Trophoblast cell (in vitro differentiated cells and primary cell): ENCODE results near the gene MOB3A.
"Not testable (repeated sequence)": the region's sequence is repeated elsewhere in the genome, so short reads cannot be mapped to it uniquely, and the experiment has no call there.

Source experiments
- DNase-seq, 2 donors: peaks; one replicate each; pipeline ENCODE4 v3.0.0-alpha.2; 2016
- H2AFZ ChIP-seq: 2 replicates; pipeline ENCODE4 v1.6.1; 2013; ENCODE audit warnings: low read length, moderate library complexity, mild to moderate bottlenecking; ENCODE audit not compliant: insufficient read depth, poor library complexity
- H2AK5ac ChIP-seq: 2 replicates; pipeline ENCODE4 v1.6.1; 2013; ENCODE audit warnings: mild to moderate bottlenecking, low read length
- H2BK120ac ChIP-seq: 2 replicates; pipeline ENCODE4 v1.6.1; 2013; ENCODE audit warnings: low read length, mild to moderate bottlenecking, moderate library complexity; ENCODE audit not compliant: insufficient read depth, poor library complexity
- H2BK12ac ChIP-seq: 2 replicates; pipeline ENCODE4 v1.6.1; 2013; ENCODE audit warnings: mild to moderate bottlenecking, low read length, moderate library complexity
- H2BK5ac ChIP-seq: 2 replicates; pipeline ENCODE4 v1.6.1; 2013; ENCODE audit warnings: low read length, low read depth, moderate library complexity, mild to moderate bottlenecking; ENCODE audit not compliant: poor library complexity
- H3K14ac ChIP-seq: 2 replicates; pipeline ENCODE4 v1.6.1; 2013; ENCODE audit warnings: mild to moderate bottlenecking, low read length
- H3K18ac ChIP-seq: 2 replicates; pipeline ENCODE4 v1.6.1; 2013; ENCODE audit warnings: mild to moderate bottlenecking, low read length
- H3K23ac ChIP-seq: 2 replicates; pipeline ENCODE4 v1.6.1; 2013; ENCODE audit warnings: low read length
- H3K27ac ChIP-seq: 2 replicates; pipeline ENCODE4 v1.5.1; 2013; ENCODE audit warnings: low read depth, mild to moderate bottlenecking, inconsistent platforms, low read length, moderate library complexity
- H3K27me3 ChIP-seq: 2 replicates; pipeline ENCODE4 v1.6.1; 2013; ENCODE audit warnings: inconsistent platforms, mild to moderate bottlenecking, low read length, moderate library complexity; ENCODE audit not compliant: insufficient read depth
- H3K36me3 ChIP-seq, 2 experiments: 1 replicate in 1 of 2; 2 replicates in 1 of 2; pipeline ENCODE4 v1.6.1; 2013; ENCODE audit warnings: low read length in 2 of 2, mild to moderate bottlenecking in 2 of 2, moderate library complexity in 1 of 2; ENCODE audit not compliant: insufficient read depth in 2 of 2, control insufficient read depth in 1 of 2
- H3K4ac ChIP-seq: 2 replicates; pipeline ENCODE4 v1.6.1; 2013; ENCODE audit warnings: low read depth, mild to moderate bottlenecking, low read length, moderate library complexity
- H3K4me1 ChIP-seq, 2 experiments: 1 replicate in 1 of 2; 2 replicates in 1 of 2; pipeline ENCODE4 v1.6.1; 2013; ENCODE audit warnings: low read length in 2 of 2, mild to moderate bottlenecking in 2 of 2, moderate library complexity in 1 of 2; ENCODE audit not compliant: insufficient read depth in 2 of 2, control insufficient read depth in 1 of 2
- H3K4me2 ChIP-seq: 2 replicates; pipeline ENCODE4 v1.6.1; 2013; ENCODE audit warnings: inconsistent platforms, mild to moderate bottlenecking, low read length, moderate library complexity
- H3K4me3 ChIP-seq: 2 replicates; pipeline ENCODE4 v1.5.1; 2013; ENCODE audit warnings: mild to moderate bottlenecking, low read depth, low read length, inconsistent platforms
- H3K79me1 ChIP-seq: one replicate; pipeline ENCODE4 v1.6.1; 2013; ENCODE audit warnings: low read length
- H3K79me2 ChIP-seq: 2 replicates; pipeline ENCODE4 v1.6.1; 2013; ENCODE audit warnings: low read length, mild to moderate bottlenecking; ENCODE audit not compliant: control insufficient read depth, insufficient read depth, poor library complexity
- H3K9ac ChIP-seq: 2 replicates; pipeline ENCODE4 v1.6.1; 2013; ENCODE audit warnings: mild to moderate bottlenecking, low read length
- H3K9me3 ChIP-seq: 2 replicates; pipeline ENCODE4 v1.6.1; 2013; ENCODE audit warnings: low read depth, mild to moderate bottlenecking, control low read depth, inconsistent platforms, low read length; ENCODE audit not compliant: insufficient read depth
- H4K12ac ChIP-seq: 2 replicates; pipeline ENCODE4 v1.6.1; 2013; ENCODE audit warnings: low read depth, mild to moderate bottlenecking, low read length, moderate library complexity
- H4K8ac ChIP-seq: 2 replicates; pipeline ENCODE4 v1.6.1; 2013; ENCODE audit warnings: low read depth, mild to moderate bottlenecking, low read length, moderate library complexity
- H4K91ac ChIP-seq: one replicate; pipeline ENCODE4 v1.6.1; 2013; ENCODE audit warnings: low read depth, mild to moderate bottlenecking, low read length, moderate library complexity
- WGBS: extraction: QIAGEN DNeasy Blood & Tissue Kit; methylation state at CpG from one replicate; pipeline ENCODE4 v1.1.7; 2013; ENCODE audit warnings: missing lambda C conversion rate; ENCODE audit not compliant: insufficient read length, insufficient coverage; ENCODE audit errors: extremely low coverage; 5-methylcytosine and 5-hydroxymethylcytosine counted together

MOB3A gene

DNA sequence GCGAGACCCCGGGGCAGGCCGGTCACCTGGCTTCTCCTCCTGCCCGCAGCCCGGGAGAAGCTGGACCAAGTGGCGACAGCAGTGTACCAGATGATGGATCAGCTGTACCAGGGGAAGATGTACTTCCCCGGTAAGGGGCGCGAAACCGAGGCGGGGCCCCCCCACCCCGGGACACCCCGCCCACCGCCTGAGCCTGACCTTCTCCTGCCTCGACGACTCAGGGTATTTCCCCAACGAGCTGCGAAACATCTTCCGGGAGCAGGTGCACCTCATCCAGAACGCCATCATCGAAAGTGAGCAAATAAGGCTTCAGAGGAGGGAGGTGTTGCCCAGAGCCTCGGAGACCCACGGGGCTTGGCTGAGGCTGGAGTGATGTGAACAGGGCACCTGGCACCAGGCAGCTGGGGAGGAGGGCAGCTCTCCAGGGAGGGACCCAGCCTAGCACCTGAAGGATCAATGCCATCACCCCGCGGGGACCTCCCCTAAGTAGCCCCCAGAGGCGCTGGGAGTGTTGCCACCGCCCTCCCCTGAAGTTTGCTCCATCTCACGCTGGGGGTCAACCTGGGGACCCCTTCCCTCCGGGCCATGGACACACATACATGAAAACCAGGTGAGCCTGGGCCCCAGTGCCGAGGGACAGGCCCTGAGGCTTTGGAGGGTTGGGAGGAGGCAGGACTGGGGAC, 1.2 kb upstream of the MOB3A start:
- WGBS = no CpG with 5 or more reads among the region's 30 CpGs
- H4K12ac ChIP-seq = no peak overlapping the region

GRCh38 chr19:2096480-2097202, 515 bp upstream of the MOB3A start, which contains the start of gene IZUMO4:
Gene IZUMO4 (plus strand): TSS chr19:2096915. CDS start chr19:2096946, 31 bp downstream.
- Histone ChIP-seq H4K12ac (peak within 1 kb of the TSS; percentile 84), H3K36me3 (peaks cover 25 to 26% of the 10 kb centered on the region in 2 experiments), H3K27ac (peak within 1 kb of the TSS; percentile 86), H3K4me2 (peak within 1 kb of the TSS; percentile 75), H4K91ac (peak within 1 kb of the TSS; percentile 91), H2BK12ac (no peak within 1 kb of the TSS), H3K4ac (peak within 1 kb of the TSS; percentile 86), H2AK5ac (peak within 1 kb of the TSS; percentile 85), H3K18ac (peak within 1 kb of the TSS; percentile 93), H3K79me1 (peaks cover 8% of the 10 kb centered on the region), H3K14ac (peak within 1 kb of the TSS; percentile 96), H2BK5ac (peak within 1 kb of the TSS; percentile 93), H3K27me3 (no peaks in the 10 kb centered on the region), H2AFZ (peak within 1 kb of the TSS; percentile 93), H3K23ac (no peak within 1 kb of the TSS), H3K9me3 (peaks cover 2% of the 10 kb centered on the region), H3K79me2 (peaks cover 5% of the 10 kb centered on the region), H2BK120ac (peak within 1 kb of the TSS; percentile 92), H3K4me1 (peaks cover 15 to 20% of the 10 kb centered on the region in 2 experiments), H4K8ac (peak within 1 kb of the TSS; percentile 97), H3K9ac (peak within 1 kb of the TSS; percentile 60), H3K4me3 (peak within 1 kb of the TSS; percentile 89)
- no CpG with 5 or more reads among the region's 70 CpGs for WGBS
- peak; percentile 97 to 99 for DNase-seq

More for the DNA sequence above, 1.2 kb upstream of the MOB3A start:
- H3K9ac ChIP-seq = no peak overlapping the region
- peak overlapping the region; percentile 24 for H2AFZ ChIP-seq
- no peak overlapping the region for H3K14ac ChIP-seq
- no peak overlapping the region for H2BK12ac ChIP-seq
- H3K4ac ChIP-seq = no peak overlapping the region
- no peak overlapping the region for H4K8ac ChIP-seq
- H2BK120ac ChIP-seq = no peak overlapping the region
- peaks cover 31% of the 10 kb centered on the region in 2 experiments for H3K36me3 ChIP-seq
- H3K4me1 ChIP-seq = peaks cover 15 to 20% of the 10 kb centered on the region in 2 experiments
- H2BK5ac ChIP-seq = no peak overlapping the region
- no peak for DNase-seq
- H3K23ac ChIP-seq = no peak overlapping the region
- H3K9me3 ChIP-seq = peaks cover 2% of the 10 kb centered on the region
- peak overlapping the region; percentile 75 for H3K4me2 ChIP-seq
- H3K27ac ChIP-seq = no peak overlapping the region
- H2AK5ac ChIP-seq = no peak overlapping the region
- H3K27me3 ChIP-seq = no peaks in the 10 kb centered on the region
- peaks cover 5% of the 10 kb centered on the region for H3K79me2 ChIP-seq
- H4K91ac ChIP-seq = no peak overlapping the region
- no peak overlapping the region for H3K4me3 ChIP-seq
- no peak overlapping the region for H3K18ac ChIP-seq
- peaks cover 8% of the 10 kb centered on the region for H3K79me1 ChIP-seq

DNA sequence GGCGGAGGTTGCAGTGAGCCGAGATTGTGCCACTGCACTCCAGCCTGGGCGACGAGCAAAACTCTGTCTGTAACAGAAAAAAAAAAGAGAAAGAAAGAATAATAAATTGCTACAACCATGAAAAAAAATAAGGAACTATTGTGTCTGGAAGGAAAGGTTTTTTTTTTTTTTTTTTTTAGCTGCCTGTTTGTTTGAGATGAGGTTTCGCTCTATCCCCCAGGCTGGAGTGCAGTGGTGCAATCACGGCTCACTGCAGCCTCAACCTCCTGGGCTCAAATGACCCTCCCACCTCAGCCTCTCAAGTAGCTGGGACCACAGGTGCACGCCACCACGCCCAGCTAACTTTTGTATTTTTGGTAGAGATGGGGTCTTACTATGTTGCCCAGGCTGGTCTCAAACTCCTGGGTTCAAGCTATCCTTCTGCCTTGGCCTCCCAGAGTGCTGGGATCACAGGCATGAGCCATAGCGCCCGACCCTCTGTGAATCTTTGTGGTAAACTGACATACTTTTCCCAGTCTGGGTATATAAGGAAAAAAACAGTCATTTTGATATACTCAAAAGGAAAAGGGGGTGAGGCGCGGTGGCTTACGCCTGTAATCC, 4.1 kb downstream of the MOB3A start:
- H3K36me3 ChIP-seq, H4K91ac ChIP-seq, H3K27ac ChIP-seq, H3K4me2 ChIP-seq, H2AFZ ChIP-seq, H3K18ac ChIP-seq, H3K23ac ChIP-seq, H2AK5ac ChIP-seq, H3K9me3 ChIP-seq, H3K27me3 ChIP-seq, H3K4me3 ChIP-seq, H2BK120ac ChIP-seq, DNase-seq, H3K9ac ChIP-seq, H3K79me2 ChIP-seq, H2BK5ac ChIP-seq, H3K14ac ChIP-seq, H4K8ac ChIP-seq, H4K12ac ChIP-seq, H2BK12ac ChIP-seq: not testable (repeated sequence)
- Histone ChIP-seq H3K4me1 (peaks cover 33 to 36% of the 10 kb centered on the region in 2 experiments), H3K4ac (peak overlapping the region; percentile 36), H3K79me1 (peaks cover 23% of the 10 kb centered on the region)
- WGBS = no CpG with 5 or more reads among the region's 13 CpGs

DNA sequence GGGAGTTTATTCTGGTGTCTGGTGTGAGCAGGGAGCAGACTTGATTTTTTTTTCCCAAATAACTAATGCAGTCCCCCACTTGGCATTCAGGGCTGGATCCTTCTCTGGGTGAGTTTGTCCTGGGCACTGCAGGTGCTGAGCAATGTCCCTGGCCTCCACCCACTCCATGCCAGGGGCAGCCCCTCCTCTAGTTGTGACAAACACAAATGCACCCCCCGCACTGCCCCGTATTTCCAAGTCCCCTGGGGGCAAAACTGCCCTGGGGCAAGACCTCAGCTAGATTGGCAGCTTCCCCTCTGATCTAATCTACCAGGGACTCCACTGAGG, 6.4 kb downstream of the MOB3A start:
- no peak for DNase-seq
- Histone ChIP-seq H3K9ac (no peak overlapping the region), H3K79me2 (peaks cover 4% of the 10 kb centered on the region), H3K23ac (no peak overlapping the region), H4K12ac (peak overlapping the region; percentile 56), H2AFZ (no peak overlapping the region), H3K79me1 (peaks cover 17% of the 10 kb centered on the region), H3K18ac (peak overlapping the region; percentile 12), H3K36me3 (peaks cover 2 to 10% of the 10 kb centered on the region in 2 experiments), H4K8ac (peak overlapping the region; percentile 59), H3K9me3 (no peaks in the 10 kb centered on the region), H2BK5ac (peak overlapping the region; percentile 74), H3K4me3 (no peak overlapping the region), H3K4me2 (no peak overlapping the region), H3K14ac (peak overlapping the region; percentile 45), H2BK12ac (peak overlapping the region; percentile 66), H3K4me1 (peaks cover 23 to 28% of the 10 kb centered on the region in 2 experiments), H3K27me3 (no peaks in the 10 kb centered on the region), H3K27ac (peak overlapping the region; percentile 79), H3K4ac (peak overlapping the region; percentile 40), H2AK5ac (peak overlapping the region; percentile 11), H2BK120ac (peak overlapping the region; percentile 80), H4K91ac (peak overlapping the region; percentile 80)
- no CpG with 5 or more reads among the region's 2 CpGs for WGBS
